ENCODE data around the gene PARM1.

PARM1 gene

DNA sequence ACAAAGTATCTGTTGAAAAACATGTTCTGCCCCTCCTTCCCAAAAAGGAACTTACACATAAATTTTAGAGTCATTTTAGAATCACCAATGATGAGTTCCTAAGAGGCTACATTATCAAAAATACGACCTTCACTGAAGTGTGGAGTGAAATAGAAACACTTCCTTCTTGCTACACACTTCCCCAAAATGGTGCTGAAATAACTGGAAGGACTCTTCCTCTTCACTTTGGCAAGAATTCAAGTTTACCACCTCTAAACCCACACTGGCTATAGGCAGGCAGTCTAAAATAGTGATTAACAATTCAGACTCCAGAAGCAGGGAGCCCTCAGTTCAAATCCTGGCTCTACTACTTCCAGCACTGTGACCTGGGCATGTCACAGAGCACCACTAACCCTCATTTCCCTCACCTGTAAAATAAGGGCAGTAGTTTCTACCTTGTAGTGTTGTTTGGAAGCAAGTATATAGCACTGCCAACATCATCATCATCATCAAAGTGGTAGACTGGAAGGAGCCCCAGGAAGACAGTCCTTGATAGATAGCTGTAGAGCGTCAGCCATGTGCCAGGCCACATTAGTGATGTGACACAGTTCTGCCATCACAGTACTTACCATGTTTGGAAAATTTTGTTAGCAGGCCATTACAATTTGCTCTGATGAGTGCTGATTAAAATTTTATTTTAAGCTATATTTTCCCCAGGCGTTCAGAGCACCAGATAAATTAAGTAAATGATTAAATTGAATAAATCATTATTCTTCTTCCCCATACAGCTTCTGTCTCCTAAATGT lies 103.3 kb downstream of the PARM1 start:
- no peak for DNase-seq

DNA sequence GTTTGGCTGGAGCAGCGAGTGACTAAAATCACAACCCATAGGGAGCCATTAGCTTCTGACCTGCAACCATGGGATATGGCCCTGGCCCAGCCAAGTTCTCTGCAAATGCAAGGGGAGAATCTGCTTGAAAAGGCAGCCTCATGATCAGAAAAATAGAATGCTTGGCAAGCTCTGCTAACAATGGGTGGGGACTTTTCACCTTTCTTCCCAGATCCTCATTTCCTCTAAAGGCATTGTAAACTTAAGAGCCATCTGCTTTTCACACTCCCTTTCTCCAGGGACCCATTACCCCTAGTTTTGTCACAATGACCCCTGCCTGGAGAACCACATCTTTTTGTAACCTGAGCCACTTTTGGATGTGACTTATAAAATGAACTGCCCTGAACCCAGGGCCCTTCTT lies 104.3 kb downstream of the PARM1 start:
- no peak for DNase-seq

DNA sequence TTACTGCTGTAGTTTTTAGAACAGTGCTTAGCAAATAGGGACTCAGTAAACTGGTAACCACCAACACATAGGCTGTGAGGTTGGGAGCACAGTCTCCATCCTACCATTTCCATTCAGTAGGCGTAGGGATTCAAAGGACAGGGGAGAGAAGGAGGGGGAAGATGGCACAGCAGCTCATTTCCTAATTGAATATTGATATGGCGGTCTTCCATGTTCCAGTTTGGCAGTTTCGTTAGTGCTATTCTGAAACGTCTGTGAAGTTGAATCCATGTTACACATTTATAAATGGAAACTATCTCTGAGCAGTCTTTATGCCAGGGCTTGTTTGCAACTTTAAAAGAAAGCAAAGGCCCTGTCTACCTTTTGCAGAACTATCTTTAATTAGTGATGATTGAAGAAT lies 105.5 kb downstream of the PARM1 start:
- no peak for DNase-seq

DNA sequence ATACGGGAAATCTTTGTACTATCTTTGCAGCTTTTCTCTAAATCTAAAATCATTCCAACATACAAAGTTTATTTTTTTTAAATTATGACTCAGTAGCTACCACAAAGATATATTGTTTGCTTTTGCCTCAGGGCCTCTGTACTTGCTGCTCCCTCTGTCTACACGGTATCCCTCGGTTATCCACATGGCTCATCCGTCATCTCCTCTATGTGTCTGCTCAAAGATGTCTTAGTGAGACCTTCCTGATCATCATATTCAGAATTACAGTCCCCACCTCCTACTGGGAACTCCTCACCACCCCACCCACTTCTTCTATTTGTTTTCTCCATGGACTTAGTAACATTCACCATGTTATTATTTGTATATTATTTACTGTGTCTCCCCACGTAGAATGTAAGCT lies 107.8 kb downstream of the PARM1 start:
- no peak for DNase-seq

DNA sequence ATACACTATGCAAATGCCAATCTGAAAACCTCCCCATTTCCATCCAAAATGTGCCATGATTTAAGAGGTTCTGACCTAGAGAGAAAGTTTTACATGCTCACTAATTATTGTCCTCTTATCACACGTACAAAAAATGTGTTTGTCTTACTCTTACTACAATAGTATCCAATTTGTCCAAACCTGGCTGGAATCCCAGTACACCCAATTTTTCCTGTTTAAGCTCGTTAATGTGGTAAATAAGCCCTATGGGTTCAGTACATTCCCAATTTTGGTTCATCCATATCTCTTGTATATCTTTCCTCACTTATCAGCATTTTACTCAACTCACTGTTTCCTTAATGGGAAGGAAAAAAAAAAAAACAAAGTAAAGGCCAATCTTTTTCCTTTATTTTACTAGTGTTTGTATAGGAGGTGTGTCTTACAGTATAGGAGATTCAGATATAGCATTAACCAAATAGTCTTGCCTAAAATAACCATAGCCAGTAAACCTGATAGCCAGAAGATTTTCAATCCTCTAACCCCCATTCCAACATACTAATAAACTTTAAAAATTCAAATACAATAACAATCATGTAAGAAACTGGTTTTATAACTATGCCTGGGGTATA lies 109.8 kb downstream of the PARM1 start:
- DNase-seq: no peak

DNA sequence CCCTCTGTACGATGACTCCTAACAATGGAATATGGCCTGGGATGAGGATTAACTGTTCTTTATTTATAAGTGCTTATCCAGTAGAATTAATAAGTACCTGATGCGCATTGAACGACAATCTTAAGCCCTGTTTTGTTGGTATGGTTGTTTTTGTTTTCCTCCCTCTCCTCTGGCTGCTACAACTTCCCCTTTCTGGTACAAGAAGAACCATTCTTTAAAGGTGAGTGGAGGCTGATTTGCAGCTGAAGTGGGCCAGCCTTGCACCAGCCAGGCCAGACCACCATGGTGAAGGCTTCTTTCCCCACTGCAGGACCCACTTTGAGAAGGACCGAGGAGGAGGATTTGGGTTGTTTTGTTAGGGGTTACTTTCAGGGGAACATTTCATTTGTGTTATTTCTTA lies 113.3 kb downstream of the PARM1 start:
- no peak for DNase-seq

DNA sequence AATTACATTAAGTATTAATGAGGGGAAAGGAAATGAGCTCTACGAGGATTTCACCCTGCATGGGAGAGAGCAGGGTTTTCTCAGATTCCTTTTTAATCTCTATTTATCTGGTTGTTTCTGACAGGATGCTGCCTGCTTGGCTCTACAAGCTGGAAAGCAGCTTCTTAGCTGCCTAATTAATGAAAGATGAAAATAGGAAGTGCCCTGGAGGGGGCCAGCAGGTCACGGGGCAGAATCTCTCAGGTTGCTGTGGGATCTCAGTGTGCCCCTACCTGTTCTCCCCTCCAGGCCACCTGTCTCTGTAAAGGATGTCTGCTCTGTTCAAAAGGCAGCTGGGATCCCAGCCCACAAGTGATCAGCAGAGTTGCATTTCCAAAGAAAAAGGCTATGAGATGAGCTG lies 113.7 kb downstream of the PARM1 start:
- no peak for DNase-seq

DNA sequence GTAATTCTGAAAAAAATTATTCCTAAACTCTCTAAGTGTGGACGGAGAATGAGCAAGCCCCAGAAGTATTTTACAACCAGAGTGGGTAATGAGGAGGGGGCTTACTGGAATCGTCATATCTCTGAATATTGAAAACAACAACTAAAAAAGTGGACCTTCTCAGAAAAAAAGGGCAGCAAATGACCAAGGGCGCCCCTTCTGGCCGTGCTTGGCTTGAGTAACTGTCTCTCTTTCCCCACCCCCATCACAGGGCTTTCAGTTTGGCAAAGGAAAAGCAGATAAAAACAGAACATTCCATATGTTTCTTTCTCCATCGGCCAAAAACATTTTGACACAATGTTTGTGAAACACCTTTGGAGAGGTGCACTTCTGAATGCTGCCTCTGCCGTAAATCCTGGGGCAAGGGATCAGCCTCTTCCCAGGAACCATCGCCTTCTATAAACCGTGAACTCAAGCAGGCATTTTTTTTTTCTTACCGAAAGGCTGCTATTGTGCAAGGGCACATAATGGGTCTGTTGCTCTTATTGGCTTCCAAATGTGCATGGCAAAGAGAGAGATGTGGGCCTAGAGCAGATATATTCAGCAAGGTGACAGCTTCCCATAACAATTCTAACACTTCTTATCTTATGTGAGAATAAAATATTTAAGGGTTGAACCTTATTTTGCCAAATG lies 115.4 kb downstream of the PARM1 start:
- DNase-seq: no peak

DNA sequence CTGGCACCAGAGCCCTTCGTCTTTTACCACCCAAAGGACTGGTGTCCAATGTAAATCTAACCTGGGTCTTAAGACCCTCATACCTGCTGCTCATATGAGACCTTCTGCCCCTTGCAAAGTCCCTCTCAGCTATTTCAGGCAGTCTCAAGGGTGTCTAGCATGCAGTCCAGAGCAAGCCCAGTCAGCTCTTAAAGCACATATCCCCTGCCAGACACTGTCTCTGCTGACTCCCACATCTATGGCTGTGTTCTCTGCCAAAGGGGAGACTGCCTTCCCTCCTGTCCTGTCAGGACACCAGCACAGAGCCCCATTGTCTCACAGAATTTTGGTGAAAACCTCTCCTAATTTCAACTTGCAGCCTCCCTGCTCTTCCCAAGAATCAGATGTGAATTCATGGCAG lies 118.5 kb downstream of the PARM1 start:
- no peak for DNase-seq

DNA sequence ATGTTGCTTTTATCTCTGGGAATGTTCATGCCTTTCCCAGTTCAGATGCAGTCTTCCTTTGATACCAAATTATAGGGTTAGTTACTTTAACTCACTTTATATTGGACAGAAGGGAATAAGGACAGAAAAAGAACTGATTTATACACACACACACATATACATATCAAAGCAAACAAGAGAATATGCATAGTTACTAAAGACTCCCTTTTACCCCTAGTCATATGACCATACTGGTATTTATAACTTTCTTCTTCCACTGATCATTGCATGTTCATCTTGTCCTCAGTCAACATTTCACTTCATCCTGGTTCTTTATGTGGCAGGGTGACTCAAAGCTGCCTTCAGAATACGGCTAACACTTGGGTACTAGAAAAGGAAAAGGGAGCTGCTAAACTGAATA lies 120.4 kb downstream of the PARM1 start:
- DNase-seq: no peak

DNA sequence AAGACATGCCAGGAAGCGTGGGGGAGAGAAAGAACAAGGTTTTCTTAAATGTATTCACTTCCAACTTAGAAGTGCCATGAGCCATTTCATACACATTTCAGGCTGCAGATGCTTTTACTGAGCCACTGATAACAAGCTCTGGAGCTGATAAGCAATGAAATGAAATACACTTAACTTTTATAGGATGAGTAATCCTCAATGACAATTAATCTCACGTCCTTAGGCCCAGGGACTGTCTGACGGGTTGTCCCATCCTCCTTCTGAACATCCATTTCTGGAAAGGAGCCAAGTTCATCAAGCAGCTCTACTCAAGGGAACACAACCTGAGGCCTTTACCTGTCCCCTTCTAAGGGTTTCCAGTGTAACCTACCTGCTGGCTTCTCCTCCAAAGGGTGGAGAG lies 121.2 kb downstream of the PARM1 start:
- no peak for DNase-seq

DNA sequence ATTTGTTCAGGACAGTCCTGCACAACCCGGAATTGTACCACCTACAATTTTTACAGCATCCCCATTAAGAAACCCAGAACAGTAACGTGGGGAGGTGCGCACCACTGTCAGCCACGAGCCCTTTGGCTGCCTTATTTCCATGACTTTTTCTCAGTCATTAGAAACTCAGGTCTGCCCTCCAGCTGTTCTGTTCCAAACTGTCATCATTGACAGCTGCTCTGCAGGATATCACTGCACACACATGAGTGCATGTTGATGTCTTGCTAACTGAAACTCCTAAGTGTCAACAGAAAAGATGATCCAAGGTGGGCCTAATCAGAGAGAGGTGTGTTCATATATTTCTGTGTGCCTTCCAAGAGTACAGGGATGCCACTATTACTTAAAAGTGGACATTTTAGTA lies 123.4 kb downstream of the PARM1 start:
- peak; percentile 28 for DNase-seq

DNA sequence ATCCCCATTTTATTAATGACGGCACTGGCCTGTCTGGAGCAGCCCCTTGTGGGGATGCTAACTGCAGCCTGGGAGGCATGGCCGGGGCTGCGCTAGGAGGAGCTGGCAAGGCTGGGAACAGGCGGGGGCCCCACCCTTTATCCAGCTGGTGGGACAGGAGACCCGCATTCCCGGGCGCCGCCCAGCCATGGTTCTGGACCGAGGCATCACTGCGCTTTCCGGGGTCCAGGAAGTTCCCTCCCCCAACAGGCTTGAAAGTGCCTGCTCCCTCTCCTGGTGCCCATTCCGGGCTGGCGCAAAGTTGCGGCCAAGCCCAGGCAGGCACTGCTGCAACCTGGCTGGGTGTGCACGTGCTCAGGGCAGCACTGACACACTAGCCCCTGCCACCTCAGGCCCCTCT lies 124.5 kb downstream of the PARM1 start:
- no peak for DNase-seq

DNA sequence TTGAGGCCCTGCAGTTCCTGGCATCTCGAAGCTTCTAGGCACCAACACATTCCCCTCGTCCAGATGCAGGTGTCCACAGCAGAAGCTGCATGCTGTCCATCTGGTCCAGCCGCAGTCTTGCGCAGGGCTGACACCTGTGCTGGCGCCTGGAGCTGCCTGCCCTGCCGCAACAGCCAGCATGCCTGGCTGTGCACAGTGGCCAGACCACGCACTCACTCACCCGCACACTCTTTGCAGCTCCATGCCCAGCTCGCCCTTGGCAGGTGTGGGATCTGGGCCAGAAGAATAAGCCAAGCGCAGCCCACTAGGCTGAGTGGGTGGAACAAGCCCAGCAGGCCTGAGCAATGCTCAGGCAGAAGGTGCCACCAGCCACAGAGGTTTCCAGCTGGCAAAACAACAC lies 125.6 kb downstream of the PARM1 start:
- no peak for DNase-seq

DNA sequence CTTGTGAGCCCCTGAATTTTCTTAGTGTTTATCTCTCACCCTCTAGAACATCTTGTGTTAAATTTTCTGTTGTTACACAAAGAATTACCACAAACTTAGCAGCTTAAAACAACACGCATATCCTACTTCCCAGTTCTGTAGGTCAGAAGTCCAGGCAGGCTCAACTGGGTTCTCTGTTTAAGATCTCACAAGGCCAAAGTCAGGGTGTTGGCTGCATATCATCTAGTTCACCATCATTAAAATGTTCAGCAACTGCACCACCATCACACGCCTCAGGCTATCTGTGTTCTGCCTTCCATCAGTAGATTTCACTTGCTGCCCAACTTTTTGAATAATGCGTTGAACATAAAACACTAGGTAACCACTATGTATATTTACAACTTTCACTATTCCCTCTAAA lies 130.5 kb downstream of the PARM1 start:
- DNase-seq: no peak

DNA sequence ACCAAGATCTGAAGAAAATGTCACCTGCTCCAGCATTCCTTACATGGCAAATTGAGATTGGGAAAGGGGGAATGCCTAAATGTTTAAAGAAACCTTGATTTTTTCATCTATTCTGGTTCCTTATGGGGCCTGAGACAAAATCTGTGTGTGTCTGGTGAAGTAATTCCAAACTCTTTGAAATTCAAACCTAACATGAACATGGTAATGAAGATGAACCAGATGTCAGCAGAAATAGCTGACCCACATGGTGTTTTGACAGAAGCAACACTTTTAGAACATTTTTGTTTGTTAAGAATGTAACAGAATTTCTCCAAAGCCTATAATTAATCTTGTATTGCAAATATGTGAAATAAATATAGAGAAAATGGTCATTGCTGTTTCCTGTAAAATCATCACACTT lies 133.0 kb downstream of the PARM1 start:
- no peak for DNase-seq

DNA sequence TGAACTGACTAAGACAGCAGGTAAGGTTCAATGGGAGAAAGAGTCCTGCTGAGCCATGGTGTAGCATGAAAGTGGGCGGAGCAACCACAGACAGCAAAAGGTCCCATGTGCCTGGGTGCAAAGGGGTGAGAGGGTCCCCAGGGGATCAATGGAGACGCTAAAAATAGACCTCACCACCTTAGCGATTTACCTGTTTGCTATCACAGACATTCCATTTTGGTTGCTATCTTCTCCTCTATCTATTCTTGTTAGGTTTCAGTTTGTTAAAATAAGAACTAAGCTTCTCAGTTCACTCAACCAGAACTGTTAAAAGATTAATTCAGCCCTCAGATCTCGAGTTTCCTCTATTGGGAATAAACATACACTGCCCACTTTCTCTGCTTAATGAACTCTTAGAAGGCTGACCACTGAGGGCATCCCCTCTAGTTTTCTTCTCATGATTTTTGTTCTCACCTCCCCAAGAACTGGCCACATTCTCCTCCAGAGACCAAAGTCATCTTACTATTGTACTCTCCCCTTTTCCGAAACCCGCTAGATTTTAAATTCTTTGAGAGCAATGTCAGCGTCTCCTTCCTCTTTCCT lies 136.7 kb downstream of the PARM1 start:
- no peak for DNase-seq

DNA sequence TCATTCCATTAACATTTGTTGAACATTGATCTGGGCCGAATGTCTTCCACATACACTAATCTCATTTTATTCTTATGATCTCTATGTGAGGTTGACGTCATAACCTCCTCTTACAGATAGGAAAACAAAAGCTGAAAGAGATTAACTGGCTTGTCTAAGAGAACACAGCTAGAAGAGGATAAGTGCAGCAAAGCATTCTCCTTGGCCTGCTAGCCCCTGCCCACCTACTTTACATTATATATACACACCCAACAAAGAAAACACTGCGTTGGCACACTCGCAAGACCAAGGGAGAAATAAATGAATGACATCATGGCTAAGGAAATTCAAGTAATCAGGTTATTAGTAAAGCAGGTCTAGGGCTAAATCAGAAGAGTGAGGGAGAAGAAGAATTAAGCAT lies 138.4 kb downstream of the PARM1 start:
- no peak for DNase-seq

DNA sequence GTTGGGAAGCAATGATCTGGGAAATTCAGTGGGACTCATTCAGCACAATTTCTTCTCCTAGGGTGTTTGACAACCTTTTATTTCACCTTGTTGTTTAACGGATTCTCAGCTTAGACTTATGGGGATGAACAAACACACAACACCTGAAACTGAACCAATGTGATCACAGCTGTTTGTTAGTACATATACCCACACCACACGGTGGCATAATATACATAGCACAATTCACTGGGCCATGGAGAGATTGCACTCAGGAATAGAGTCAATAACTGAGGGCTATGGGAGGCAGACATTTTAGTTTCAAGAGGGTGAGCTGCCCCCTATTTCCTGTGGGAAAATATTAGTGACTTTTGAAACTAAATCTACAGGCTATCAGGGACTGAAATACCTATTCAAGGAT lies 148.0 kb downstream of the PARM1 start:
- DNase-seq: no peak

DNA sequence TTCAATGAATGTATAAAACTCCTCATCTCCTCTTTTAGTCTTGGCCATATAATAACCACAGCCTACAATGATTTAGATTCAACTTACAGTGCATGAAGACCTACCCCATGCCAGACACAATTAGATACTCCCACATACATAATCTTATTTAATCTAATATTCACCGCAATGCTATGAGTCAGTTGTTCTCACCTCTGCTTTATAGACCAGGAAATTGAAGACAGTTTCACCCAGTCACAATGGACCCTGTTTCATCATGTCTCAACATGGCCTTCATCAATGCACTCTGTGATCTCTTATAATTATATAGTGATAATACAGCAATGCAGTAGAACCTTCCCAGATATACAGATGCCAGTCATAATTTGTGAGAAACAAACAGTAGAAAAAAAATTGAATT lies 148.6 kb downstream of the PARM1 start:
- DNase-seq: no peak

DNA sequence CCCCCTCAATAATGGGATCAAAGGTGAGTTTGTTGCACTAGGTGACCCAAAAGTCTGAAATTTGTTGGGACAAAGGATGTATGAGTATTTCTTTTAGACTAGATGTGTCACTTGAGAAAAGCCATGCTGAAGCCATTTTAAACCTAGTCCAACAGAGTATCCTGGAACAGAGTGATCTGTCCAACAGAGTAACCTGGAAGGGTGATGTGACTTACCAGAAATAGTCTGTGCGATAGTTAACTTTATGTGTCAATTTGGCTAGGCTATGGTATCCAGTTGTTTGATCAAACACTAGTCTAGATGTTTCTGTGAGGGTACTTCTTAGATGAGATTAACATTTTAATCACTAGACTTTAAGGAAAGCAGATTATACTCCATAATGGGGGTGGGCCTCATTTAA lies 154.5 kb downstream of the PARM1 start:
- no peak for DNase-seq

DNA sequence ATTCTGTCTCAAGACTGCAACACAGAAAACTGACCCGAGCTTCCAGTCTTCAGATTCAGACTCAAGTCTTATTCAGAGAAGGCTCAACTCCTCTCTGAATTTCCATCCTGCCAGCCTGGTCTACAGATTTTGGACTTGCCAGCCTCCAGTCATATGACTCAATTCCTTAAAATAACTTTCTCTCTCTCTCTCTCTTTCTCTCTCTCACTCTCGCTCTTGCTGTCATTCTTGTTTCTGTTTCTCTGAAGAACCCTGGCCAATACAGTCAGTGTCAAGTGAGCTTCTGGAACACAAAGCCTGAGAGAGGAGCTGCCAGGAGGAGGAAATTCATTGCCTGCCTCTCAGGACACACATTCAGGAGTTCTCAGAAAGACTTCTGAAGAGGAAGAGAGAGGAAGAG lies 154.9 kb downstream of the PARM1 start:
- no peak for DNase-seq

DNA sequence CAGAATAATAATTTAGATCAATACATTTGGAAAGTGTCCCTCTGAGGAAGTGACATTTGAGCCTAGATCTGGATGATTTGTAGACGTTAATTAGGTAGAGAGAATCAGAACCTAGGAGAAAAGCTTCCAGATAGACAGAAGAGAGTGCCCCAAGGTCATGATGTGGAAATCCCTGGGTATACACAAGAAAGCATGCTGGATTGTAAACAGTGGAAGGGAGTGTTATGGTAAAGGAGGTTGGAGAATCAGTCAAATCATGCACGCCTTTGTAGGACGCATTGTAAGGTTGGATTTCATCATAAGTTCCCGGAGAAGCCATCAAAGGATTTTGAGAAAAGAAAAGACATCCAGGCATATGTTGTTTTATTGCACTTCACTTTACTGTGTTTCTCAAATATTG lies 156.3 kb downstream of the PARM1 start:
- no peak for DNase-seq

DNA sequence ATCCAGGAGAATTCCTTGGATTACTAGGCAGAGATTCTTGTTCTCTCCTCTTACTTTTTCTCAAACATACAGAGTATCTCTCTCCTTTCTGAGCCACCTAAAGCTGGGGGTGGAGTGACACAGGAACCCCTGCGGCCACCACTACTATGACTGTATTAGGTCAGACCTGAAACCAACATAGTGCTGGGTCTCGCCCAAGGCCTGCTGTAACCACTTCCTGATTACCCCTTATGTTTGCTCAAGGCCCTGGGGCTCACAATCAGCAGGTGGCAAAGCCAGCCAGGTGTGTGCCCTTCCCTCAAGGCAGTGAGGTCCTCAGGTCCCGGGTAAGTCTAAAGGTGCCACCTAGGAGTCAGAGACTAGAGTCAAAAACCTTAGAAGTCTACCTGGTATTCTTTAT lies 166.4 kb downstream of the PARM1 start:
- DNase-seq: no peak

All from NCI-H1694 (cell line).